HFF-Myc (cell line): Measurements from ENCODE around the gene GJA5.

Experiments used
- DNase-seq: peaks from one replicate; pipeline ENCODE4 v3.0.0-alpha.2; 2011; ENCODE audit warnings: low read depth; ENCODE audit errors: extremely low read depth
- H3K4me3 ChIP-seq: replicated peaks from 2 replicates; pipeline ENCODE4 v1.5.1; 2011; ENCODE audit warnings: low read depth, mild to moderate bottlenecking, control low read depth, low read length
- CTCF ChIP-seq: IDR thresholded peaks from 2 replicates; pipeline ENCODE4 v1.5.1; 2012; ENCODE audit warnings: mild to moderate bottlenecking, low read depth, low read length, control low read depth; ENCODE audit errors: missing control alignments

The GJA5 gene

DNA sequence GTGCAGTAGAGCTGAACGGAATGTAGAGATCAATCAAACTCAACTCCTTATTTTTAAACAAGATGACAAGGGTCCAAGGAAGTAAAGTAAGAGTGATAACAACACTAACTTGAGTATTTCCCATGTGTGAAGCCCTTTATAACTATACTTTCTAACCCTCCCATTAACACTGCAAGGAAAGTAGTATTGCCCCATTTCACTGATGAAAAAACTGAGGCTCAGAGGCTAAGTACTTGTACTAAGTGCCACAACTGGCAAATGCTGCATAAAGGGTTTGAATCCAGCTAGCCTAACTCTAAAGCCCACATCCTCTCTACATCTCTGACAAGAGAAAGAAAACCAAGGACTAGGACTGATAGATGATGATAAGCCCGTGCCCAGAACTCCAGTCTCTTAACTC, 8.2 kb upstream of the GJA5 start:
- DNase-seq, result no peak
- no peak for TF ChIP-seq CTCF
- H3K4me3 ChIP-seq, result no peak overlapping the region

DNA sequence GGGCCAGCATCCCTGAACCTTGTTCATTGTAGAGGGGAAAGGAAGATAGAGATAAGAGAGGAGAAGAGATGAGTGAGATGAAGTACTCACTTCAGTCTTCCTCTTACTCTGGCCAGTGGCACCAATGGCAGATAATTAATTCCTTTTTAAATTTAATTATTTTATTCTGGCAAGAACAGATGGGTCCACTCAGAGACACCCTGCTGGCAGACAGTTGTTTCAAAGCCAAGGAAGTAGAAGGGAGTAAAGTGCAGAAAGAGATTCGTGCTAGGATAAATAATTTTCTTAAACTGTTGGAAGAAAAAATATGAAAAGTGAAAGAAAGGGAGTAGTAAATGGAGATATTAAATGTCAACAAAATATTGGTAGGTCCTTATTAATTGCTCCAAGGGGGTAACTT, 7.7 kb upstream of the GJA5 start:
- DNase-seq, result no peak
- no peak for TF ChIP-seq CTCF
- H3K4me3 ChIP-seq, result no peak overlapping the region

DNA sequence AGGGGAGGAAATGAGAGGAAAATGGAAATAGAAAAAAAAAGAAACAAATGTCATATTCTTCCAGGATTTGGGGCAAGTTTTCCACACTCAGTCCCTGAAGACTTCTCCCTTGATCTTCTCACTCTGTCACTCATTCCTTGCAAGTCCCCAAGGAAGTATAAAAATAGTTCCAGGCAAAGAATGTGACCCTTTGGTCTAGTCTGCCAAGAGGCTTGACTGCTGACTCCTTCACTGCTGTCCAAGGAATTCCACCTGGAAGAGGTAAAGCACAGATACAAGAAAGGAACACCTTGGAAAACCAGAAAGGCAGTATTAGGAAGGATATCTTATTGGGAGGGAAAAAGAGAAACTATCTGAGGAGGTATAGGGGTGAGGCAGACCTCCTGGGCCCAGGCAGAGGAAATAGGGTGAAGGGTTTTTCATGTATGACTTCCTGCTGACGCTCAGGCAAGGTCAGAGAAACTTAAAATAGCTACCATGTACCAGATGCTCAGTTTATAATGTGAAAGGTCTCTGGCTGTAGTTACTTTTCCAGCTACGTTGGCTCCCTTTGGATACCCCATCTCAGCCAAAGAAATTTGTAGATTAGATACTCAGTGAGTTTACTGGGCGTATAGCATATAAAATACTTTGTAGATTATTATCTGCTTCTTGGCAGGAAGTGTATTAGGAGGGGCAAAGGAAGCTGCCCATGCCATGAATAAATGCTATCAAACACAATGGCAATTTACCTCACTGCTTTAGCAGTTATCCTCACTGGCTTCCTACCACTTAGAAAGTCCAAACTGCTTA, 2.0 kb upstream of the GJA5 start:
- no peak for TF ChIP-seq CTCF
- DNase-seq, result no peak
- H3K4me3 ChIP-seq, result no peak overlapping the region

DNA sequence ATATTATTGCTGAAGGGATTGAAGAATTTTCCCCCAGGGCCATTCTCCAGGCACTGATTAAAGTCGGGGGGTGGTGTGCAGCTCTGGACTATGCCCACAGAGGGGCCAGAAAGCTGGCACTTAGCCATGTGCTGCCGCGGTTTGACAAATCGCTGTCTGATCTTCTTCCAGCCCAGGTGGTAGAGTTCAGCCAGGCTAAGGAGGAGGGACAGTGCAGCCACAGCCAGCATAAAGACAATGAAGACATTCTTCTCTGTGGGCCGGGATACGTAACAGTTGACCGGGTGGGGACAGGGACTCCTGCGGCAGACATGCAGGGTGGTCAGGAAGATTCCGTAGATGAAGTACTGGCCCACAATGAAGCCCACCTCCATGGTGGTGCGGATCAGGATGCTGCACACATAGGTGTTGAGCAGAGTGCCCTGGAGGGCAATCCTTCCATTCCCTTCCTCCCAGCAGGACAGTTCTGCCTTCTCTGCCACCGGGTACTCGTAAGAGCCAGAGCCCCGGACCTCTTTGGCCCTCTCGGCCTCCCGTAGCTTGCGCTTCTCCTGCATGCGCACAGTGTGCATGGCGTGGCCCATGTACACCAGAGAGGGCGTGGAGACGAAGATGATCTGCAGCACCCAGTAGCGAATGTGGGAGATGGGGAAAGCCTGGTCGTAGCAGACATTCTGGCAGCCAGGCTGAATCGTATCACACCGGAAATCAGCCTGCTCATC, 1.9 kb downstream of the GJA5 start:
- DNase-seq, result no peak
- H3K4me3 ChIP-seq, result no peak overlapping the region
- TF ChIP-seq CTCF, result no peak

- DNase-seq, result no peak
- TF ChIP-seq CTCF, result no peak
- H3K4me3 ChIP-seq, result no peak overlapping the region
Measured at GRCh38 chr1:147757015-147757990, 3.1 kb downstream of the GJA5 start.

GRCh38 chr1:147756341-147756740, 4.1 kb downstream of the GJA5 start:
- TF ChIP-seq CTCF, result no peak
- H3K4me3 ChIP-seq, result no peak overlapping the region
- no peak for DNase-seq
